K562 (cell line): Measurements from ENCODE around the gene HIVEP3. TPM values are rescaled to one million over a fixed set of nuclear protein-coding genes. Genes with fewer than 3 reads are reported as not detected.
A peak's percentile ranks its signal among the peaks of the same experiment; 100 is the strongest.

Experiments used
- ARID1B ChIP-seq: fragments of 450-650 bp; IDR thresholded peaks from 2 replicates; pipeline ENCODE4 v1.6.1; 2016; ENCODE audit warnings: antibody characterized with exemption, mild to moderate bottlenecking, inconsistent platforms
- BDP1 ChIP-seq: IDR thresholded peaks from 3 replicates; pipeline ENCODE4 v1.6.1; 2011; ENCODE audit not compliant: insufficient read length, insufficient read depth
- CBFA2T3 ChIP-seq: fragments of 450-650 bp; IDR thresholded peaks from 2 replicates; pipeline ENCODE4 v1.6.1; 2017
- CCAR2 ChIP-seq: fragments of 200-400 bp; formaldehyde crosslinking; IDR thresholded peaks from 2 replicates; pipeline ENCODE4 v1.6.1; 2017; ENCODE audit warnings: mild to moderate bottlenecking, low read depth, low read length
- CREM ChIP-seq: IDR thresholded peaks from 2 replicates; pipeline ENCODE4 v1.6.1; 2014; ENCODE audit warnings: antibody characterized with exemption, low read depth
- HDAC1 ChIP-seq, 2 experiments: fragments of 450-650 bp; IDR thresholded peaks; 2 replicates each; pipeline ENCODE4 v1.6.1; 2016 to 2017; ENCODE audit warnings: inconsistent platforms in 1 of 2, mild to moderate bottlenecking in 1 of 2, moderate library complexity in 1 of 2
- HIVEP1 ChIP-seq: fragments of 250-450 bp; sonication (Bioruptor Pico); IDR thresholded peaks from 2 replicates; pipeline ENCODE4 v1.4.0; 2020; ENCODE audit warnings: mild to moderate bottlenecking
- HLTF ChIP-seq: fragments of 450-650 bp; IDR thresholded peaks from 2 replicates; pipeline ENCODE4 v1.6.1; 2016
- L3MBTL2 ChIP-seq: fragments of 450-650 bp; IDR thresholded peaks from 2 replicates; pipeline ENCODE4 v1.6.1; 2016; ENCODE audit warnings: mild to moderate bottlenecking, moderate library complexity
- RNF2 ChIP-seq: sonication (generic); IDR thresholded peaks from 2 replicates; pipeline ENCODE4 v1.6.1; 2016
- SMARCC2 ChIP-seq: fragments of 450-650 bp; IDR thresholded peaks from 2 replicates; pipeline ENCODE4 v1.6.1; 2017; ENCODE audit warnings: antibody characterized with exemption, moderate library complexity, mild to moderate bottlenecking, low read depth
- SOX6 ChIP-seq: fragments of 450-650 bp; IDR thresholded peaks from 2 replicates; pipeline ENCODE4 v1.6.1; 2014; ENCODE audit warnings: mild to moderate bottlenecking
- TRIM24 ChIP-seq, 2 experiments: fragments of 450-650 bp; IDR thresholded peaks; 2 replicates each; pipeline ENCODE4 v1.6.1; 2016
- U2AF1 ChIP-seq: fragments of 200-400 bp; formaldehyde crosslinking; optimal IDR thresholded peaks from 2 replicates; pipeline ENCODE3; 2017; ENCODE audit warnings: mild to moderate bottlenecking, low read depth, low read length, moderate library complexity
- ZNF232 ChIP-seq: sonication (generic); formaldehyde crosslinking; IDR thresholded peaks from 2 replicates; pipeline ENCODE4 v1.8.0; 2022; ENCODE audit warnings: mild to moderate bottlenecking, missing genetic modification reagents
- ZNF589 ChIP-seq: fragments of 200-800 bp; sonication (Bioruptor generic); IDR thresholded peaks from 2 replicates; pipeline ENCODE4 v1.6.1; 2016; ENCODE audit warnings: low read depth, missing genetic modification characterization, missing compliant biosample characterization
- polyA plus RNA-seq, 8 experiments: library from polyadenylated mRNA; depleted of rRNA in 4 of 8; stranded (reverse) in 5 of 8; unstranded in 3 of 8; fragments of >200 nt; fragmentation: Nextera tagmentation in 2 of 8; fragmentation: Illumina TruSeq in 1 of 8; extraction: Ambion mirVana in 2 of 8; extraction: Trizol in 1 of 8; gene quantifications; 2 replicates each; pipeline versions ENCODE4 v1.2.1 to v1.2.3, GENCODE V29; 2011 to 2014; ENCODE audit warnings: inconsistent platforms in 1 of 8, missing spikeins in 1 of 8
- total RNA-seq, 7 experiments: library from RNA; depleted of rRNA in 6 of 7; stranded (reverse); fragments of >200 nt in 6 of 7; fragmentation: Illumina TruSeq in 2 of 7; extraction: Trizol in 2 of 7; gene quantifications; 2 replicates each; pipeline versions ENCODE4 v1.2.1 to v1.2.3, GENCODE V29; 2011 to 2021; ENCODE audit warnings: low replicate concordance in 1 of 7
- TF ChIP-seq, protein P1 (sequence below), 2 experiments: fragments of 450-650 bp; IDR thresholded peaks; 2 replicates each; pipeline ENCODE4 v1.6.1; 2016; ENCODE audit warnings: mild to moderate bottlenecking in 2 of 2, borderline replicate concordance in 1 of 2, low read depth in 1 of 2, moderate library complexity in 1 of 2
- TF ChIP-seq, protein P2 (sequence below): fragments of 450-650 bp; formaldehyde crosslinking; IDR thresholded peaks from 2 replicates; pipeline ENCODE4 v1.4.0; 2020; ENCODE audit warnings: mild to moderate bottlenecking, moderate library complexity
- TF ChIP-seq, protein P3 (sequence below): sonication (generic); formaldehyde crosslinking; IDR thresholded peaks from 2 replicates; pipeline ENCODE4 v1.9.0; 2022; ENCODE audit warnings: mild to moderate bottlenecking, missing genetic modification reagents
- TF ChIP-seq, protein P4 (sequence below), 3 experiments: IDR thresholded peaks in 2 of 3; conservative IDR thresholded peaks in 1 of 3; 2 replicates each; pipeline ENCODE4 v1.5.1; 2011 to 2012; ENCODE audit warnings: low read length in 3 of 3, mild to moderate bottlenecking in 3 of 3, control low read depth in 2 of 3, improper control_type of control experiment in 1 of 3, inconsistent platforms in 1 of 3, low read depth in 1 of 3, mixed read lengths in 1 of 3, moderate library complexity in 1 of 3; ENCODE audit not compliant: insufficient read depth in 2 of 3

The HIVEP3 gene
- total and polyA plus RNA-seq, 9 of the 15 experiments (the other 6 are each of a cell fraction or from before 2014, with no cell fraction given), result 0.09 to 0.58 (median 0.34) TPM; not detected in 1

DNA sequence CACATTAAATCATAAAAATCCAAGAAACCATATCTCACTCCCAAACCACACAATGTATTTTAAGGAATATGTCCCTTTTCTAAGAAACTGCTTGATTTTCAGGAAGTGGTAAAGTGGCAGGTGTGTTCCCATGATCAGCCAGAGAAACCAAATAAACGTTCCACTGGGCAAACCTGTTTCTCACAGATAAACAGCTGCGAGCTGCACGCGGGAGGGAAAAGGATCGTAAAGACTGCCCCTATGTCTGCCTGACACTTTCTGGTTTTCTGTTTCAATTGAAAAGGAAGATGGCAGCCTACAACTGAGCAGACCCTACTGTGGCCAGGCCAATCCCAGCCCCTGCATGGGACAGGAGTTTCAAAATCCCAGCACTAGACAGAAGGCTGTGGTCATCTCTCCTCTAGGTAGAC is 36.6 kb downstream of the HIVEP3 start (continued):
- TF ChIP-seq, protein P1, sequence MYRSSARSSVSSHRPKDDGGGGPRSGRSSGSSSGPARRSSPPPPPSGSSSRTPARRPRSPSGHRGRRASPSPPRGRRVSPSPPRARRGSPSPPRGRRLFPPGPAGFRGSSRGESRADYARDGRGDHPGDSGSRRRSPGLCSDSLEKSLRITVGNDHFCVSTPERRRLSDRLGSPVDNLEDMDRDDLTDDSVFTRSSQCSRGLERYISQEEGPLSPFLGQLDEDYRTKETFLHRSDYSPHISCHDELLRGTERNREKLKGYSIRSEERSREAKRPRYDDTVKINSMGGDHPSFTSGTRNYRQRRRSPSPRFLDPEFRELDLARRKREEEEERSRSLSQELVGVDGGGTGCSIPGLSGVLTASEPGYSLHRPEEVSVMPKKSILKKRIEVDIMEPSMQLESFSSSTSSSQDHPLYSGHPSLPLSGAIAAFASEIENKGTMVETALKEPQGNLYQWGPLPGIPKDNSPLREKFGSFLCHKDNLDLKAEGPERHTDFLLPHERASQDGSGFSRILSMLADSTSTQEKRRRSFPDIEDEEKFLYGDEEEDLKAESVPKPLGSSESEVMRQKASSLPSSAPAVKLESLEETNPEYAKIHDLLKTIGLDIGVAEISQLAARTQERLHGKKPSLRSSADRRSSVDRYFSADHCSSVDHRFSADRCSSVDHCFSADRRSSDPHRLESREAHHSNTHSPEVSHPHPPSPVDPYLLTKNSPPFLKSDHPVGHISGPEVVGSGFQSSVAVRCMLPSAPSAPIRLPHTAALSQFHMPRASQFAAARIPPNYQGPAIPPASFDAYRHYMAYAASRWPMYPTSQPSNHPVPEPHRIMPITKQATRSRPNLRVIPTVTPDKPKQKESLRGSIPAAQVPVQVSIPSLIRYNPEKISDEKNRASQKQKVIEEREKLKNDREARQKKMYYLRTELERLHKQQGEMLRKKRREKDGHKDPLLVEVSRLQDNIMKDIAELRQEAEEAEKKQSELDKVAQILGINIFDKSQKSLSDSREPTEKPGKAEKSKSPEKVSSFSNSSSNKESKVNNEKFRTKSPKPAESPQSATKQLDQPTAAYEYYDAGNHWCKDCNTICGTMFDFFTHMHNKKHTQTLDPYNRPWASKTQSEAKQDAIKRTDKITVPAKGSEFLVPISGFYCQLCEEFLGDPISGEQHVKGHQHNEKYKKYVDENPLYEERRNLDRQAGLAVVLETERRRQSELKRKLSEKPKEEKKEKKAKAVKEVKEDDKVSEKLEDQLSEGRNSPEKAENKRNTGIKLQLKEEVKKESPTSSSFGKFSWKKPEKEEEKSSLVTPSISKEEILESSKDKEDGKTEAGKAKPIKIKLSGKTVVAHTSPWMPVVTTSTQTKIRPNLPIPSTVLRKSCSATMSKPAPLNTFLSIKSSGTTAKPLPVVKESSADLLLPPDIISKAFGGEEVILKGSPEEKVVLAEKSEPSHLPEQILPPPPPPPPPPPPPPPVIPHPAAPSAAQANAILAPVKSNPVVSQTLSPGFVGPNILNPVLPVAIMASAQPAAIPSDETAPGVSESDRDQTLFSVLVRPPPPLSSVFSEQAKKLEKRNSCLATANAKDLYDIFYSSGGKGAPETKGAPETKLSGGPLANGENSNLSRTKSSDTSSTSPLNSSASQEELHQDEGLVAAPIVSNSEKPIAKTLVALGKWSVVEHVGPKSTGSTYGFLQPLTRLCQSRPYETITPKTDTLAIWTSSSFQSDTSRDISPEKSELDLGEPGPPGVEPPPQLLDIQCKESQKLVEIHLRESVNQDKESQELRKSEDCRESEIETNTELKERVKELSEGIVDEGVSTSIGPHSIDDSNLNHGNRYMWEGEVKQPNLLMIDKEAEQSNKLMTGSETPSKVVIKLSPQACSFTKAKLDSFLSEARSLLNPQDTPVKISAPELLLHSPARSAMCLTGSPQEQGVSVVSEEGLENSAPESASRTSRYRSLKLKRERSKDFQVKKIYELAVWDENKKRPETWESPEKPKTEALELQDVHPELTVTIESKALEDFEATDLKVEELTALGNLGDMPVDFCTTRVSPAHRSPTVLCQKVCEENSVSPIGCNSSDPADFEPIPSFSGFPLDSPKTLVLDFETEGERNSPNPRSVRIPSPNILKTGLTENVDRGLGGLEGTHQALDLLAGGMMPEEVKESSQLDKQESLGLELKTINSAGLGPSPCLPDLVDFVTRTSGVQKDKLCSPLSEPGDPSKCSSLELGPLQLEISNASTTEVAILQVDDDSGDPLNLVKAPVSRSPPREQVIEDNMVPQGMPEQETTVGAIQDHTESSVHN (IDR thresholded peaks at IDR 0.05; ENCODE audit: borderline replicate concordance in 1 of 2, low read depth in 1 of 2), result peak in 1 of 2 experiments; percentile 21; a peak in 1 of 4 replicates
- TF ChIP-seq ZNF232 (CRISPR knock-in tag), result no peak
- peak in 1 of 2 experiments; percentile 89; a peak in 2 of 4 replicates for TF ChIP-seq HDAC1 (IDR thresholded peaks at IDR 0.05)
- TF ChIP-seq L3MBTL2, result peak; percentile 80
- TF ChIP-seq, protein P2, sequence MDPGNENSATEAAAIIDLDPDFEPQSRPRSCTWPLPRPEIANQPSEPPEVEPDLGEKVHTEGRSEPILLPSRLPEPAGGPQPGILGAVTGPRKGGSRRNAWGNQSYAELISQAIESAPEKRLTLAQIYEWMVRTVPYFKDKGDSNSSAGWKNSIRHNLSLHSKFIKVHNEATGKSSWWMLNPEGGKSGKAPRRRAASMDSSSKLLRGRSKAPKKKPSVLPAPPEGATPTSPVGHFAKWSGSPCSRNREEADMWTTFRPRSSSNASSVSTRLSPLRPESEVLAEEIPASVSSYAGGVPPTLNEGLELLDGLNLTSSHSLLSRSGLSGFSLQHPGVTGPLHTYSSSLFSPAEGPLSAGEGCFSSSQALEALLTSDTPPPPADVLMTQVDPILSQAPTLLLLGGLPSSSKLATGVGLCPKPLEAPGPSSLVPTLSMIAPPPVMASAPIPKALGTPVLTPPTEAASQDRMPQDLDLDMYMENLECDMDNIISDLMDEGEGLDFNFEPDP, result no peak
- TF ChIP-seq ZNF589 (CRISPR knock-in tag), result peak; percentile 97
- TF ChIP-seq SOX6, result peak; percentile 93
- TF ChIP-seq, protein P3, sequence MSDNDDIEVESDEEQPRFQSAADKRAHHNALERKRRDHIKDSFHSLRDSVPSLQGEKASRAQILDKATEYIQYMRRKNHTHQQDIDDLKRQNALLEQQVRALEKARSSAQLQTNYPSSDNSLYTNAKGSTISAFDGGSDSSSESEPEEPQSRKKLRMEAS (CRISPR knock-in tag), result peak; percentile 57
- peak; percentile 98 for TF ChIP-seq CBFA2T3
- TF ChIP-seq HLTF, result no peak
- peak; percentile 89 to 95 for TF ChIP-seq TRIM24 (IDR thresholded peaks at IDR 0.05)
- peak; percentile 53; the same call in 1 of the 2 replicates for TF ChIP-seq CREM
- TF ChIP-seq BDP1, result no peak
- TF ChIP-seq, protein P4, sequence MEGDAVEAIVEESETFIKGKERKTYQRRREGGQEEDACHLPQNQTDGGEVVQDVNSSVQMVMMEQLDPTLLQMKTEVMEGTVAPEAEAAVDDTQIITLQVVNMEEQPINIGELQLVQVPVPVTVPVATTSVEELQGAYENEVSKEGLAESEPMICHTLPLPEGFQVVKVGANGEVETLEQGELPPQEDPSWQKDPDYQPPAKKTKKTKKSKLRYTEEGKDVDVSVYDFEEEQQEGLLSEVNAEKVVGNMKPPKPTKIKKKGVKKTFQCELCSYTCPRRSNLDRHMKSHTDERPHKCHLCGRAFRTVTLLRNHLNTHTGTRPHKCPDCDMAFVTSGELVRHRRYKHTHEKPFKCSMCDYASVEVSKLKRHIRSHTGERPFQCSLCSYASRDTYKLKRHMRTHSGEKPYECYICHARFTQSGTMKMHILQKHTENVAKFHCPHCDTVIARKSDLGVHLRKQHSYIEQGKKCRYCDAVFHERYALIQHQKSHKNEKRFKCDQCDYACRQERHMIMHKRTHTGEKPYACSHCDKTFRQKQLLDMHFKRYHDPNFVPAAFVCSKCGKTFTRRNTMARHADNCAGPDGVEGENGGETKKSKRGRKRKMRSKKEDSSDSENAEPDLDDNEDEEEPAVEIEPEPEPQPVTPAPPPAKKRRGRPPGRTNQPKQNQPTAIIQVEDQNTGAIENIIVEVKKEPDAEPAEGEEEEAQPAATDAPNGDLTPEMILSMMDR (IDR thresholded peaks at IDR 0.05 in 2 of 3, conservative IDR thresholded peaks at IDR 0.05 in 1 of 3; ENCODE audit: insufficient read depth in 2 of 3, low read depth in 1 of 3, low read length in 3 of 3), result no peak
- TF ChIP-seq SMARCC2, result peak; percentile 86
- peak; percentile 33; the same call in 1 of the 2 replicates for TF ChIP-seq RNF2
- no peak for TF ChIP-seq U2AF1
- peak; percentile 97 for TF ChIP-seq ARID1B
- TF ChIP-seq HIVEP1 (CRISPR knock-in tag), result no peak
- TF ChIP-seq CCAR2, result no peak
